ENCODE measurements around the gene RABGAP1. TPM values are rescaled to one million over a fixed set of nuclear protein-coding genes. Genes with fewer than 3 reads are reported as not detected.

Gene RABGAP1
- total RNA-seq, 1 donor from 2014 or later = 58.1 TPM

DNA sequence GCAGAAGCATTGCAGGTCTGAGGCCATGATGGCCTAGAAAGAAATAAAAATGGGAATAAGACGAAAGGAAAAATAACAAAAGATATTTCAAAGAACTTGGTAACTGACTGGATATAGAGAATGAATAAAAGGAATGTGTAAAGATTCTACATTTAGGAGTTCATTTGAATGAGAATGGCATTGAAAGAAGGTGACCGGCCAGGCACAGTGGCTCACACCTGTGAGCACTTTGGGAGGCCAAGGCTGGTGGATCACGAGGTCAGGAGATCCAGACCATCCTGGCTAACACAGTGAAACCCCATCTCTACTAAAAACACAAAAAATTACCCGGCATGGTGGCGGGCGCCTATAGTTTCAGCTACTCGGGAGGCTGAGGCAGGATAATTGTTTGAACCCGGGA lies 18.1 kb upstream of the RABGAP1 start:
- Mint-ChIP-seq H3K36me3 (ENCODE audit: low read depth) (peaks cover 46% of the 10 kb centered on the region), H3K27ac (no peak overlapping the region)

DNA sequence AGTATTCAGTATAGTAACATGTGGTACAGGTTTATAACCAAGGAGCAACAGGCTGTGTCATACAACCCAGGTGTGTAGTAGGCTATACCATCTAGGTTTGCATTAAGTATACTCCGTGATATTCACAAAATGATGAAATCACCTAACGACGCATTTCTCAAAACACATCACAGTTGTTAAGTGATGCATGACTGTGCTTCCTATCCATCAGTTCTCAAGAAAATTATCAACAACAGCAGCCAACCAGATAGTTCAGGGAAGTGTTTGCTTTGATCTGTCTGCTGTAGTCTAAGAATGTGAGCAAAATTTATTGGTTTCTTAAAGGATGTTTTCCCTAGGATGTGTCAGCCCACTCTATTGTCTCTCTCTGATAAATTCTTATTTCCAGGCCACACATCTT lies 16.9 kb upstream of the RABGAP1 start:
- ATAC-seq (ENCODE audit: low read depth) (peak; percentile 83), DNase-seq (no peak)
- POLR2A ChIA-PET = interaction anchor here (1.9 to 2.4 kb wide), 3 partner anchors 11 to 19 kb away, joined by 5 to 14 read pairs (median 11); partner anchors contain the start of genes RABGAP1, RC3H2 and ZBTB6
- Mint-ChIP-seq H3K27ac (peak overlapping the region; percentile 32), H3K36me3 (ENCODE audit: low read depth) (peaks cover 36% of the 10 kb centered on the region), H3K27me3 (no peaks in the 10 kb centered on the region), H3K9me3 (no peaks in the 10 kb centered on the region), H3K4me1 (peaks cover 19% of the 10 kb centered on the region), H3K4me3 (no peak overlapping the region)
- TF ChIP-seq, protein P1, sequence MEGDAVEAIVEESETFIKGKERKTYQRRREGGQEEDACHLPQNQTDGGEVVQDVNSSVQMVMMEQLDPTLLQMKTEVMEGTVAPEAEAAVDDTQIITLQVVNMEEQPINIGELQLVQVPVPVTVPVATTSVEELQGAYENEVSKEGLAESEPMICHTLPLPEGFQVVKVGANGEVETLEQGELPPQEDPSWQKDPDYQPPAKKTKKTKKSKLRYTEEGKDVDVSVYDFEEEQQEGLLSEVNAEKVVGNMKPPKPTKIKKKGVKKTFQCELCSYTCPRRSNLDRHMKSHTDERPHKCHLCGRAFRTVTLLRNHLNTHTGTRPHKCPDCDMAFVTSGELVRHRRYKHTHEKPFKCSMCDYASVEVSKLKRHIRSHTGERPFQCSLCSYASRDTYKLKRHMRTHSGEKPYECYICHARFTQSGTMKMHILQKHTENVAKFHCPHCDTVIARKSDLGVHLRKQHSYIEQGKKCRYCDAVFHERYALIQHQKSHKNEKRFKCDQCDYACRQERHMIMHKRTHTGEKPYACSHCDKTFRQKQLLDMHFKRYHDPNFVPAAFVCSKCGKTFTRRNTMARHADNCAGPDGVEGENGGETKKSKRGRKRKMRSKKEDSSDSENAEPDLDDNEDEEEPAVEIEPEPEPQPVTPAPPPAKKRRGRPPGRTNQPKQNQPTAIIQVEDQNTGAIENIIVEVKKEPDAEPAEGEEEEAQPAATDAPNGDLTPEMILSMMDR (IDR thresholded peaks at IDR 0.05) = no peak
- intact Hi-C loops (cut with micrococcal nuclease) = no loop called here
- CTCF ChIA-PET = interaction anchor here (0.6 kb wide), 1 partner anchor 108 kb away, joined by 3 read pairs; no protein-coding TSS in a partner anchor

More for the DNA sequence above, 18.1 kb upstream of the RABGAP1 start:
- Mint-ChIP-seq H3K4me3 (no peak overlapping the region), H3K27me3 (no peaks in the 10 kb centered on the region), H3K9me3 (no peaks in the 10 kb centered on the region), H3K4me1 (peaks cover 19% of the 10 kb centered on the region)
- DNase-seq = no peak
- intact Hi-C loops (cut with micrococcal nuclease) = no loop called here
- ChIA-PET CTCF (no interaction called here), POLR2A (interaction anchor here (1.9 to 2.4 kb wide), 3 partner anchors 9 to 18 kb away, joined by 5 to 14 read pairs (median 5); partner anchors contain the start of genes RC3H2, ZBTB26 and ZBTB6)
- ATAC-seq (ENCODE audit: low read depth) = no peak
- TF ChIP-seq, protein P1 (IDR thresholded peaks at IDR 0.05) = no peak

DNA sequence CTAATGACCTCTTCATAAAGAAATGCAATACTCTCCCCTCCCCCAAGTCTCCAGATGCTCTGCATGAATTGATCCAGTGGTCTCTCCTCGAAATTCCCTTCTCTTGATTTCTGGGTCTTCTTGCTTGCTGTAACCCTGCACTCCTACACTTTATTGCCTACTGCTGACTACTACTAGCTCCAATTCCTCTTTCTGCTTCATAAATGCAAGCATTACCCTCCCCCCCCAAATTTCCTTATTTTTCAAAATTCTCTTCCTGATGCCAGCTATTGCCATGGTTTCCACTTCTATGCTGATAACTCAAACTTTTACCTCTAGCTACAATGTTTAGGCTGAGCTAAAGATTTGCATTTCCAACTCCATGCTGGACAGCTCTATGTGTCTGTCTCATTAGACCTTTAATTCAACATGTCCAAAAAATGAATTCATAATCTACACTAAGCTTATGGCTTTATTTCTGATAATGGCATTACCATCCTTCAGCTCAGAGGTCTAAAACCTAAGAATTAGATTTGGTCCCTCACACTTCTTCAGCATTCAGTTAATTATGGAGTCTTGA lies 10.9 kb upstream of the RABGAP1 start:
- no peak for DNase-seq
- TF ChIP-seq, protein P1 (IDR thresholded peaks at IDR 0.05) = no peak
- Mint-ChIP-seq H3K4me3 (no peak overlapping the region), H3K9me3 (no peaks in the 10 kb centered on the region), H3K27me3 (no peaks in the 10 kb centered on the region), H3K27ac (no peak overlapping the region), H3K36me3 (ENCODE audit: low read depth) (peaks cover 5% of the 10 kb centered on the region), H3K4me1 (peaks cover 20% of the 10 kb centered on the region)
- no peak for ATAC-seq (ENCODE audit: low read depth)
- POLR2A ChIA-PET = interaction anchor here (0.6 to 6.2 kb wide), 5 partner anchors 11 to 836 kb away, joined by 3 to 96 read pairs (median 30); partner anchors contain the start of genes RABGAP1, RC3H2 and ZBTB6
- CTCF ChIA-PET = interaction anchor here (0.9 kb wide), 1 partner anchor 17 kb away, joined by 3 read pairs; the partner anchor contains the start of gene ZBTB6
- intact Hi-C loops (cut with micrococcal nuclease) = no loop called here

DNA sequence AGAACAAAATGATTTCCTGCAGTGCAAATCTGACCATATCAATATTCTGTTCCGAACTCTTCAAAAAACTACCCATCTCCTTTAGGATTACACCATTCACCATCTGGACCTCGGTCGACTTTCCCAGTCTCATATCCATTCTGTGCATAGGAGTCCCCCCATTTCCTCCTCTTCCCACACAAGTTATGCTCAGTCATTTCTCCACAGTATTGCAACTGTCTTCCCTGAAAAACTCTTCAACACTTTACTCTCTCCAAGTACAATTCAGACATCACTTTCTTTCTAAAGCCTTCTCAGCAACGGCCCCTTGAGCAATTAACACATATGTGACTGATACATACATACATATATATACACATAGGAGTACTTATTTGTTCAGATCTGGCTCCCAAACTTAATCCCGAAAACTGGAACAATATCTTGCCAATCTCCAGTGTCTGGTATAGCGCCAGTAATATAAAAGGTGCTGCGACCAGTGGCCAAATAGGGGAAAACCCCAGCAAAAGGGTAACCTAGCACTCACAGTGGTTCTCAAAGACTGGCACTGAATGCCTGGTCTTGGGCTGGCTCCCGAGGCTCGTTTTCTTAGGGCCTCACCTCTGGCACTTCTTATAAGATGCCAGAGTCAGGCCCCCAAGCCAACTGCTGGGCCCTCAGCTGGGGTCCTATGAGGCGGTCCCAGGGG lies 10.1 kb upstream of the RABGAP1 start:
- DNase-seq = no peak
- H3K4me3 Mint-ChIP-seq = no peak overlapping the region
- POLR2A ChIA-PET = interaction anchor here (1.2 to 6.2 kb wide), 10 partner anchors 9 to 409 kb away, joined by 3 to 96 read pairs (median 4); partner anchors contain the start of genes PDCL, RABGAP1, RC3H2 and ZBTB6
- H3K27ac Mint-ChIP-seq = peak overlapping the region; percentile 38
- H3K4me1 Mint-ChIP-seq = peaks cover 22% of the 10 kb centered on the region
- ATAC-seq (ENCODE audit: low read depth) = no peak
- intact Hi-C loops (cut with micrococcal nuclease) = loop anchor here (1.0 kb wide), 3 partner anchors 10 to 25 kb away; partner anchors contain the start of genes RC3H2 and ZBTB6
- TF ChIP-seq, protein P1 (IDR thresholded peaks at IDR 0.05) = no peak
- CTCF ChIA-PET = interaction anchor here (1.3 kb wide), 1 partner anchor 60 kb away, joined by 5 read pairs; no protein-coding TSS in a partner anchor
- H3K27me3 Mint-ChIP-seq = no peaks in the 10 kb centered on the region
- H3K9me3 Mint-ChIP-seq = no peaks in the 10 kb centered on the region
- peaks cover 3% of the 10 kb centered on the region for H3K36me3 Mint-ChIP-seq (ENCODE audit: low read depth)
